Lower leg skin (tissue), 4 donors: ENCODE measurements around the gene ZNF138. TPM values are rescaled to one million over a fixed set of nuclear protein-coding genes. Genes with fewer than 3 reads are reported as not detected.
A peak's percentile ranks its signal among the peaks of the same experiment; 100 is the strongest.

Experiments
- DNase-seq, 2 donors: peaks; one replicate each; pipeline ENCODE4 v3.0.0-alpha.2; 2019; ENCODE audit warnings: low spot score in 2 of 2
- H3K4me3 ChIP-seq: fragments of 200-600 bp; sonication (generic); 2 replicates; pipeline ENCODE4 v1.5.1; 2017; ENCODE audit warnings: mild to moderate bottlenecking, low read depth; ENCODE audit not compliant: poor library complexity, severe bottlenecking
- CTCF ChIP-seq, 3 donors: fragments of 450-650 bp; IDR thresholded peaks; one replicate each; pipeline ENCODE4 v1.5.1; 2016; ENCODE audit warnings: antibody characterized with exemption in 3 of 3, mild to moderate bottlenecking in 3 of 3, moderate library complexity in 2 of 3
- POLR2A ChIP-seq, 2 donors: fragments of 450-650 bp; IDR thresholded peaks; one replicate each; pipeline ENCODE4 v1.6.1; 2016 to 2017; ENCODE audit warnings: antibody characterized with exemption in 2 of 2, mild to moderate bottlenecking in 1 of 2, moderate library complexity in 1 of 2
- WGBS, 2 donors: methylation state at CpG; one replicate each; pipeline ENCODE4 v1.1.5; 2018; 5-methylcytosine and 5-hydroxymethylcytosine counted together
- intact Hi-C: fragments of 100-400 bp; cut with DNase I; formaldehyde crosslinking; loops from one replicate; pipeline ENCODE4 v1.15.0; 2023; ENCODE audit warnings: low total_unique reads
- total RNA-seq, 4 donors: library from RNA; depleted of rRNA; stranded (reverse); fragments of >200 nt; gene quantifications; one replicate each; pipeline ENCODE4 v1.1.0, GENCODE V29; 2016

Gene ZNF138
- total RNA-seq, 4 donors from 2014 or later: 21.8 to 36.0 (median 25.2) TPM

GRCh38 chr7:64878684-64879083, 84.5 kb downstream of the ZNF138 start:
- peak; percentile 16 to 17 for DNase-seq
- 62 to 70% methylated on average over 5 of the region's 5 CpGs for WGBS, 2 donors
- TF ChIP-seq CTCF (IDR thresholded peaks at IDR 0.05) (no peak), POLR2A (IDR thresholded peaks at IDR 0.05) (no peak)
- H3K4me3 ChIP-seq: no peak overlapping the region
- intact Hi-C loops: no loop called here

- DNase-seq: peak; percentile 12 to 61
- 75 to 81% methylated on average over 9 of the region's 9 CpGs for WGBS, 2 donors
- no peak overlapping the region for H3K4me3 ChIP-seq
- no peak for TF ChIP-seq POLR2A (IDR thresholded peaks at IDR 0.05)
- TF ChIP-seq CTCF (IDR thresholded peaks at IDR 0.05): no peak
- intact Hi-C loops: no loop called here
Observed at GRCh38 chr7:64879086-64879730, 85.0 kb downstream of the ZNF138 start.

GRCh38 chr7:64879800-64880199, 85.6 kb downstream of the ZNF138 start:
- intact Hi-C loops: no loop called here
- WGBS, 2 donors: 93 to 95% methylated on average over 17 of the region's 17 CpGs
- H3K4me3 ChIP-seq: no peak overlapping the region
- DNase-seq: peak; percentile 8 to 78
- TF ChIP-seq POLR2A (IDR thresholded peaks at IDR 0.05): no peak

GRCh38 chr7:64880322-64881297, 86.4 kb downstream of the ZNF138 start:
- 97% methylated on average over 38 of the region's 38 CpGs for WGBS, 2 donors
- intact Hi-C loops: no loop called here
- no peak overlapping the region for H3K4me3 ChIP-seq
- DNase-seq: peak; percentile 13 to 78
- no peak for TF ChIP-seq POLR2A (IDR thresholded peaks at IDR 0.05)

GRCh38 chr7:64881461-64882287, 87.4 kb downstream of the ZNF138 start:
- DNase-seq: peak; percentile 14 to 70
- no peak overlapping the region for H3K4me3 ChIP-seq
- TF ChIP-seq CTCF (IDR thresholded peaks at IDR 0.05) (no peak), POLR2A (IDR thresholded peaks at IDR 0.05) (no peak)
- 66 to 69% methylated on average over 21 to 26 of the region's 26 CpGs for WGBS, 2 donors
- intact Hi-C loops: no loop called here

- peak overlapping the region; percentile 50 for H3K4me3 ChIP-seq
- intact Hi-C loops: no loop called here
- WGBS, 2 donors: 7 to 13% methylated on average over 34 to 45 of the region's 55 CpGs
- DNase-seq: peak; percentile 54 to 89
- no peak for TF ChIP-seq POLR2A (IDR thresholded peaks at IDR 0.05)
- no peak for TF ChIP-seq CTCF (IDR thresholded peaks at IDR 0.05)
Observed at GRCh38 chr7:64882341-64883112, 88.3 kb downstream of the ZNF138 start.
